MG63 (cell line): ENCODE data around the gene PSMD1. TPM values are rescaled to one million over a fixed set of nuclear protein-coding genes. Genes with fewer than 3 reads are reported as not detected.
"Not testable (repeated sequence)": the region's sequence is repeated elsewhere in the genome, so short reads cannot be mapped to it uniquely, and the experiment has no call there.

ENCODE experiments used
- DNase-seq: peaks from one replicate; pipeline ENCODE4 v3.0.0-alpha.2; 2020
- H3K27me3 ChIP-seq: fragments of 250-450 bp; sonication (Bioruptor Pico); 2 replicates; pipeline ENCODE4 v1.5.1; 2020; ENCODE audit warnings: mild to moderate bottlenecking, moderate library complexity
- H3K36me3 ChIP-seq: fragments of 250-450 bp; sonication (Bioruptor Pico); 2 replicates; pipeline ENCODE4 v1.5.1; 2020; ENCODE audit warnings: mild to moderate bottlenecking, moderate library complexity
- H3K4me3 ChIP-seq: fragments of 250-450 bp; sonication (Bioruptor Pico); 2 replicates; pipeline ENCODE4 v1.5.1; 2020; ENCODE audit warnings: mild to moderate bottlenecking, moderate library complexity
- H3K9me3 ChIP-seq: fragments of 250-450 bp; sonication (Bioruptor Pico); 2 replicates; pipeline ENCODE4 v1.5.1; 2020; ENCODE audit warnings: mild to moderate bottlenecking, moderate library complexity
- total RNA-seq: library from RNA; depleted of rRNA; stranded (reverse); fragments of >200 nt; shearing (Covaris generic); gene quantifications from 2 replicates; pipeline ENCODE4 v1.2.3, GENCODE V29; 2014; ENCODE audit warnings: low replicate concordance

The PSMD1 gene
- total RNA-seq, 1 experiment from 2014 or later = 54.6 TPM

DNA sequence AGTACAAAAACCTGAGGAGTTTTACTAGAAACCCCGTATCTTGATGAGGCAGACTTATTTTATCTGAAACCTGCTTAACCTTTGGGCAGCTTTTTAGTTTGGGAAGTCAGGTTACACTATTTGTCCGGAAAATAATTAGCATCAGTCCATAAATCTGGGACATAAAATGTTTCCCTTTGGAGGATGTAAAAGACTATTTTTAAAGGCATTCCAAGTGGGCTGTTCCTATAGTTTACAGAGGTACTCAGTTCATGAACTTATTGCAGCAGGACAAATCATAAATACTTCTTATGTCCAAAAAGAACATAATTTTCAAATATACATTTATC, 61.9 kb downstream of the PSMD1 start:
- H3K9me3 ChIP-seq = no peaks in the 10 kb centered on the region
- H3K4me3 ChIP-seq = no peak overlapping the region
- no peaks in the 10 kb centered on the region for H3K27me3 ChIP-seq
- DNase-seq = no peak
- peaks cover 16% of the 10 kb centered on the region for H3K36me3 ChIP-seq

DNA sequence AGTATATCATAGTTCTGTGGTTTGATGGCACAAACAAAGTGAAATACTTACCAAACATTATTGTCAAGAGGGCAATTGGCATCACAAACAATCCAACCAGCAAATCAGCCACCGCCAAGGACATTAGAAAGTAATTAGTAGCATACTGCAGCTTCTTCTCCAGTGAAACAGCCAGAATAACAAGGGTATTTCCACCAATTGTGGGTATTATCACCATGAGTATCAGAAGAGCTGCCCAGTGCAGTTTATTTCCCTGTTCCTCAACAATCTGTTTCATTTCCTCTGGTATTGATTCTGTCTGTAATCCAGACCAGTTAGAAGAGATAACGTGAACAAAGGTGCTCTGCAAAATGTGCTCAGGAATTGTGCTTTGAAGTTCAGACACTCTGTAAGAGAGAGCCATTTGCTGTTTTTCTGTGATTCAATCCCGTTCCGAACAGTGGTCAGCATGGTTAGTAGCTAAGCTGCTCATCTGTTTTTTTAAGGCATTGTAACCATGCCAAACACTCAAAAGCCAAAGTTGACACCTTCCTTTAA, 66.8 kb downstream of the PSMD1 start:
- no peak for DNase-seq
- Histone ChIP-seq H3K27me3 (no peaks in the 10 kb centered on the region), H3K4me3 (no peak overlapping the region), H3K9me3 (no peaks in the 10 kb centered on the region), H3K36me3 (no peaks in the 10 kb centered on the region; the same call in 1 of the 2 replicates)

DNA sequence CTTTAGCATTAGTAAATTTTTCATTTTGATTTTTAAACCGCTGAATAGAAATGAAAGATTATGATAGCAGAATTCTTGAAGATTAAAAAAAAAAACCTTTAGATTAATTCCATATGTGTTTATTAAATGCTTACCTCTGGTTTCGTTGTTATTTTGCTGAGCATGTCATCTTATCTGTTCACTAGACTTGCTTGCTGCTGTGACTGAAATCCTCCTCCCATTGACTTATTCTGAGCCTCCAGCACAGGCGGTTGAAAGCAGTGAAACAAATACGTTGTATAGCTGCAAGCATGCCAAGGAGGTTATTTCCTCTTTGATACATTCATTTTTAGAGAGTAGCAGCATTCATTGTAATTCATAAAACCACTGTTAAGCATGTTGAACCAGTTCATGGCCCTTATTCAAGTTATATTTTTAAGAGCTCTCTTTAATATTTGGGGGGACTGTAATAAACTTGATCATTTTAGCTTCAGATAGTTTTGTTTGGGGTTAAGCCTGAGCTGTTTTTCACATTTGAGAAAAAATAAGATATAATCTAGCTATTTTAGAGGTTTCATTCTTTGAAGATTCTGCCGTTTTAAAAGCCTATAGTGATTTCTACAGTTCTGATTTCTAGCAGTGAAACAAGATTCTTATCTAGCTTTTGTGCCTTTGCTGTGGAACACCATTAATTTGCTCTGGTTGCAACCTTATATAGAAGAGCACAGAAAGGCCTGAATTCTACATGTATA, 68.3 kb downstream of the PSMD1 start, which contains the start of gene HTR2B:
TSS of gene HTR2B (minus strand) at position 205 of the 731 bp plus-strand sequence. CDS start 1,278 bp downstream, outside the sequence.
- H3K9me3 ChIP-seq = no peaks in the 10 kb centered on the region
- H3K4me3 ChIP-seq = no peak within 1 kb of the TSS
- no peak for DNase-seq

GRCh38 chr2:231126123-231126522, 69.5 kb downstream of the PSMD1 start:
- DNase-seq = no peak
- H3K36me3 ChIP-seq = no peaks in the 10 kb centered on the region; the same call in none of the 2 replicates
- H3K9me3 ChIP-seq = no peaks in the 10 kb centered on the region
- H3K27me3 ChIP-seq = no peaks in the 10 kb centered on the region
- H3K4me3 ChIP-seq = no peak overlapping the region

More for the DNA sequence above, 68.3 kb downstream of the PSMD1 start, which contains the start of gene HTR2B:
- Histone ChIP-seq H3K27me3 (no peaks in the 10 kb centered on the region), H3K36me3 (no peaks in the 10 kb centered on the region; the same call in 1 of the 2 replicates)

DNA sequence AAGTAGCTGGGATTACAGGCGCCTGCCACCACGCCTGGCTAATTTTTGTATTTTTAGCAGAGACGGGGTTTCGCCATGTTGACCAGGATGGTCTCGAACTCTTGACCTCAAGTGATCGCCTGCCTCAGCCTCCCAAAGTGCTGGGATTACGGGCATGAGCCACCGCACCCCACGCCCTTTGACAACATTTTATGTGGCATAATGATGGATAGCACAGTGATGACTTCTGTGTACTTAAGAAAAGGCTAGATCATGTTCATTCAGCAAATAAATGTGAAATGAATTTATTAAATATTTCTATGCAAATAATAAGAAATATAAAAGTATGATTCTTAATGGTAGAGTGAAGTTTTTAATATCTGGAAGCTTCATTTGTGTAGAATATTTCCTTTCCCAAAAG, 70.8 kb downstream of the PSMD1 start:
- no peak for DNase-seq
- no peaks in the 10 kb centered on the region; the same call in none of the 2 replicates for H3K36me3 ChIP-seq
- H3K27me3 ChIP-seq = no peaks in the 10 kb centered on the region
- H3K4me3 ChIP-seq = no peak overlapping the region
- no peaks in the 10 kb centered on the region for H3K9me3 ChIP-seq

DNA sequence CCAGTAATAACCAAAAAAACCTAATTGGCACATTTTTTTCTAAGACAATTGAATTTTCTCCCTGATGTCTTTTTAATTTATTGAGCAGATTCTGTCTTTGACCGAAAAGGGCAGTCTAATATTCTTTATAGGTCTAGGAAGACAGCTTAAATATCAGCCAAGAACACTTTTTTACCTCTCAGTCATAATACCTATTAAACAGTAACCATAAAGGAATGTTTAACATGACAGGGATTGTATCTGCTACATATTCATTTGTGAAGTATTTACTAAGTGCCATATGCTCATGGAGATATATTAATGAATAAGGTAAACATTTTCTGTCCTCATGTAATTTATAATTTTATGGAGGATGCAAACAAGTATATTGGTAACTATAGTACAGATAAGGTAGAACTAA, 71.3 kb downstream of the PSMD1 start:
- DNase-seq = no peak

GRCh38 chr2:231128541-231128940, 71.9 kb downstream of the PSMD1 start:
- no peaks in the 10 kb centered on the region for H3K27me3 ChIP-seq
- no peak overlapping the region for H3K4me3 ChIP-seq
- DNase-seq = no peak
- no peaks in the 10 kb centered on the region; the same call in none of the 2 replicates for H3K36me3 ChIP-seq
- no peaks in the 10 kb centered on the region for H3K9me3 ChIP-seq

More for the DNA sequence above, 71.3 kb downstream of the PSMD1 start:
- no peaks in the 10 kb centered on the region for H3K27me3 ChIP-seq
- no peaks in the 10 kb centered on the region for H3K9me3 ChIP-seq
- H3K36me3 ChIP-seq = no peaks in the 10 kb centered on the region; the same call in none of the 2 replicates
- no peak overlapping the region for H3K4me3 ChIP-seq

DNA sequence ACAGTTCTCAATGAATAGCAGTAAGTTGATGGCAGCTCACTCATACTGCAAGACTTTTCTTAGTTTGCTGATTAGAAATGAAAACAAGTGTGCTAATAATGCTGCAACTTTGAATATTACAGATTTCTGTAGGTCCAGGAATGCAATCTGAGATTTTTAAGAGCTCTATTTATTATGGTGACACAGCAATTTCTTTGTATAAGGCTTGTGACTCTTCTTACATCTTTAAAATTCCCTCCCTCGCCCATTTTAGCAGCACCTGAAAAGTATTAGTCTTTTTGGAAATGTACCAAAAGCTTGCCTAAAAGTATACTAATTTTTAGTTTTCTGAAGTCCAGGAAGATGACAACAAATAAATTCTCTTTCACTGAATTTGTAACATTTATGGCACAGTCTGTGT, 72.5 kb downstream of the PSMD1 start:
- no peaks in the 10 kb centered on the region; the same call in none of the 2 replicates for H3K36me3 ChIP-seq
- DNase-seq = no peak
- H3K4me3 ChIP-seq = no peak overlapping the region
- H3K9me3 ChIP-seq = no peaks in the 10 kb centered on the region
- H3K27me3 ChIP-seq = no peaks in the 10 kb centered on the region

DNA sequence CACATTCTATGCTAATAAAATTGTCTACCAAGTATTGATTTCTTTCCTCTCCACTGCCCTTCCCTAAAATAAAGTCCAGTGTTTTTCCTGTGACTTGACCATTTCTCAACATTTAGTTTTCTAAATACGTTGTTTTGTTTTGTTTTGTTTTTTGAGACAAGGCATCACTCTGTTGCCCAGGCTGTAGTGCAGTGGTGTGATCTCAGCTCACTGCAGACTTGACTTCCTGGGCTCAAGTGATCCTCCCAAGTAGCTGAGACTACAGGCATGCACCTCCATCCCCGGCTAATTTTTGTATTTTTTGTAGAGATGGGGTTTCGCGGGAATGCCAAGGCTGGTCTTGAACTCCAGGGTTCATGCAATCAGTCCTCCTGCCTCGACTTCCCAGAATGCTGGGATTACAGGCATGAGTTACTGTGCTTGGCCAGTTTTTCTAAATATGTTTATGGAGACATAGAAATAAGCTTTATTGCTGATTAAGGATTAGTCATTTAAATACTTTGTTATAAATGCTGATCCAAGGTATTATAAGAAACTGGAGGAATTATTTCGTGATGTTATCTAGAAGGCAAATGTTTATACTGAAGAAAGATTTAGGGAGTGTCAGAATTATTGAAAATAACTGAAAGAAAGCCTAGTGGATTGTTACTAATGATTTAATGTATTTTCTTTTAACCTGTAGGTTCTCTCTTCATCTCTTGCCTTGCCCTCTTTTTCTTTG, 73.8 kb downstream of the PSMD1 start:
- H3K4me3 ChIP-seq = no peak overlapping the region
- no peaks in the 10 kb centered on the region for H3K27me3 ChIP-seq
- no peaks in the 10 kb centered on the region for H3K9me3 ChIP-seq
- no peak for DNase-seq
- H3K36me3 ChIP-seq = no peaks in the 10 kb centered on the region; the same call in none of the 2 replicates

DNA sequence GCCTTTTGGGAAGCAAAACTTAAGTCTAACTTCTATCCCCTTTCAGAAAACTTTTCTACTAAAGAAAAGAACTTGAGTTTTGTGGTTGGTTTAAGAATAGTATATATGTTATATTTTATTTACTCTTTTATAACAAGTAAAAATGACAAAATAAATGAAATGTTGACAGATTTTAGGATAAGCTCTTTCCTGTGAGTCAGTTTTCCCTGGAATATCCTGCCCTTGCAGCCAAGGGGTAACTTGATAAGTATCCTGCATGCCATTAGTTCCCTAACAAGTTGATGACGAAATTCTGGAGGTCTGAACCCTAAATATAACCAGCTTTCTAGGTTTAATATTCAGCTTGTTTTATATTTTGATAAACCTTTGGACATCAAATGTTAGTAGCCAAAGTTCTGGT, 75.5 kb downstream of the PSMD1 start:
- peak; percentile 11 for DNase-seq
- H3K27me3 ChIP-seq = no peaks in the 10 kb centered on the region
- H3K4me3 ChIP-seq = no peak overlapping the region
- no peaks in the 10 kb centered on the region for H3K9me3 ChIP-seq
- H3K36me3 ChIP-seq = no peaks in the 10 kb centered on the region; the same call in none of the 2 replicates

DNA sequence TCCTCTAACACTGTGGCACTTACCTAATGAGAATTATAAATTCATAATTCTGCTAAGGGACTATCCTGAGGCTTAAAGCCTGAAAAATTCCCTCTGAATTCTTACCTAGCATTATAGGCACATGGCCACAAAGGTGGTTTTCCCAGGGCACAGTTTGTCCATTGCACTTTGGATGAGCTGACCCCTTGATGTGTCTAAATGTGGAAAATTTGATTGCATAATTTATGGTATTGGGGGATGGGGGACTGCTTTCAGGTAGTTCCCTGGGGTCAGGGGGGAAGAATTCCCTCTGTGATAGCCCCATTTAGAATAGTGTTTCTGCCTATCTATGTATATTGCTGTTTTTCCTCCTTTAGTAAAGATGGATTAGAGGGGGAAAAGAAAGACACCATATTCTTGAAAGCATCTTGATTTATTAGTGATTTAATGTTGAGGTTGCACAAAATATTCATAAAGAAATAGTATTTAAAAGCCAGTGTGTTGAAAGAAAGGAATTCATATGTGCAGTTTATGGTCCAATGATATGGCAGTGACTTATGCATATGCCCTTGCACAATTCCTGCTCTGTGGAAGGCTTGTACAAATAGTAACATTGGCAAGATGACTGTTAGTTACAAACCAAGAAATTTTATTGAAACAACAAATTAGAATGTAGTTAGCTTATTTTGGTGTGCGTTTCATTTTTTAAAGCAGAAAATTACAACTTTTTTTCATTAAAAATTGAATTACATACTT, 76.9 kb downstream of the PSMD1 start:
- Histone ChIP-seq H3K36me3 (peaks cover 6% of the 10 kb centered on the region), H3K4me3 (no peak overlapping the region), H3K27me3 (no peaks in the 10 kb centered on the region), H3K9me3 (no peaks in the 10 kb centered on the region)
- no peak for DNase-seq

DNA sequence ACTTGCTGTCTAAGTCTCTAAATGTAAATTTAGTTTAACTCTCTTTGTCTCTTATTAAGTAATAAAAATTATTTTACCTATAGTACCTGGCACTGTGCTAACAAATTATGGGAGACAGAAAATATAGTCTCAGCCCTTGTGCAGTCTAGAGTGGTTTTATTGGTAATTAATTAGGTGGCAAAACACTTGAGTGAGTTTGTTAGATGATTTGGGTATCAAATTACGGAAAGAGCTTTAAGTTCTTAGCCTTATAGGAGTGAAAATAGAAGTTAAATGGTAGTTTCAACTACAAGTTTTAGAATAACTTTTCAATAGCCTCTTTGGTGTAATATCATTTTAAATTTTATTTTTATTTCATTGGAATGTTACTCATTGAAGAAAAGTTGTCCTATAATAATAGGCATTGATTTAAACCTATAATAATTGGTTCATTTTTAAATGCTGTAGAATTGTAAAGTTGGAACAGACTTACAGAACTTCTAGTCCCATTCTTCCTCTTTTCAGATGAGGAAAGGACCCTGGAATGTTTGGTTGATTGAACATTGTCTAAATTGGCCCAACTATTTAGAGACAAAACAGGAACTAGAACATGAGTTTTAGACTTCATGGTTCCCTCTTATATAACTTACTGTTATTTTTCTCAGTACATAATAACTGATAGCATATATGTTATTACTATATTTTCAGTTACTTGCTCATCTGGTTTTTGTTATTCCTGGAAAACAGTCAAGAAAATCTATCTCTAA, 78.4 kb downstream of the PSMD1 start:
- Histone ChIP-seq H3K4me3 (no peak overlapping the region), H3K36me3 (peaks cover 16% of the 10 kb centered on the region)
- DNase-seq = no peak

DNA sequence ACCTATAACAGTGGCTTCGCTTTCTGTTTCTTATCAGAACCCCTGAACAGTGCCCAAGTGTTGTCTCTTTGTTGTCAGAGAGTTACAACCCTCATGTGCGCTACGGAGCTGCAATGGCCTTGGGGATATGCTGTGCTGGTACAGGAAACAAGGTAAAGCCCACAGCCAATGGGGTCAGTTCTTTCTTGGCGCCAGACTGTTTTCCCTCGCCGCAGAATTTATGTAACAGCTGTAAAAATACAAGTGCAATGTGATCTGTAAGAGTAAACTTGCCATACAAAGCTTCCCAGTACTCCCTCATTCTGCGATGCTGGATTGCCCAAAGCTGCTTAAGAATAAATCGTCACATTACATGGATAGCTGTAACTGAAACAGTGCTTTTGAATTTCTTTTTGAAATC, 82.0 kb downstream of the PSMD1 start:
- H3K27me3 ChIP-seq = no peaks in the 10 kb centered on the region
- no peak for DNase-seq

More for the DNA sequence above, 78.4 kb downstream of the PSMD1 start:
- no peaks in the 10 kb centered on the region for H3K9me3 ChIP-seq
- no peaks in the 10 kb centered on the region for H3K27me3 ChIP-seq

GRCh38 chr2:231139796-231140195, 83.1 kb downstream of the PSMD1 start:
- Histone ChIP-seq H3K4me3 (no peak overlapping the region), H3K27me3 (no peaks in the 10 kb centered on the region), H3K9me3 (no peaks in the 10 kb centered on the region), H3K36me3 (peaks cover 30% of the 10 kb centered on the region)
- no peak for DNase-seq

More for the DNA sequence above, 82.0 kb downstream of the PSMD1 start:
- H3K36me3 ChIP-seq = peaks cover 26% of the 10 kb centered on the region
- H3K9me3 ChIP-seq = no peaks in the 10 kb centered on the region
- H3K4me3 ChIP-seq = no peak overlapping the region

- not testable (repeated sequence) for H3K4me3 ChIP-seq, H3K9me3 ChIP-seq
- peaks cover 32% of the 10 kb centered on the region for H3K36me3 ChIP-seq
These were observed 84.1 kb downstream of the PSMD1 start for GRCh38 chr2:231140808-231141207.

DNA sequence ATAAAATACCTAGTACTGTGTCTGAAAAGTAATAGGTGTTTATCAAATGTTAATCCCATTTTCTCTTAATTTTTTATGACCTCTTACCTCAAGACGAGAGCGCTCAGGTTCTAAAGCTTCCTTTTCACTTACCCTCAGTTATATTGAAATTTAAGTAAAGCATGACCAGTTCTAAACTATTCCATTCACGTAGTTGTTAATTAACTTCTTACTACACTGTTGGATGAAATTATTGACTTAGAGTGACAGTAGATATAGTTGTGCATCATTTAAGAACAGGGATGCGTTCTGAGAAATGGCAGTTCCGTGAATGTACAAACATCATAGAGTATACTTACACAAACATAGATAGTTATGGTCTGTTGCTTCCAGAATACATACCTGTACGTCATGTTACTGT, 88.2 kb downstream of the PSMD1 start:
- Histone ChIP-seq H3K4me3 (no peak overlapping the region), H3K27me3 (no peaks in the 10 kb centered on the region), H3K9me3 (no peaks in the 10 kb centered on the region), H3K36me3 (peaks cover 49% of the 10 kb centered on the region)
- no peak for DNase-seq

More at GRCh38 chr2:231140808-231141207, 84.1 kb downstream of the PSMD1 start:
- DNase-seq, H3K27me3 ChIP-seq: not testable (repeated sequence)
